Adrenal gland (tissue), 19 donors: ENCODE data around the gene DCANP1. TPM values are rescaled to one million over a fixed set of nuclear protein-coding genes. Genes with fewer than 3 reads are reported as not detected.
"Not testable (repeated sequence)": the region's sequence is repeated elsewhere in the genome, so short reads cannot be mapped to it uniquely, and the experiment has no call there.

Experiments used
- DNase-seq, 7 donors: peaks; one replicate each; pipeline ENCODE4 v3.0.0-alpha.2; 2019 to 2020
- H3K27ac ChIP-seq, 5 donors: fragments of 200-600 bp; sonication (generic) in 4 of 5; 1 replicate in 3 of 5; 2 replicates in 2 of 5; pipeline versions ENCODE4 v1.5.1 to v1.8.0; 2016 to 2020; ENCODE audit warnings: mild to moderate bottlenecking in 1 of 5
- H3K27me3 ChIP-seq: fragments of 200-600 bp; 2 replicates; pipeline ENCODE4 v1.8.0; 2021
- H3K36me3 ChIP-seq, 2 donors: fragments of 200-600 bp; replicated peaks in 1 of 2; 1 replicate in 1 of 2; 2 replicates in 1 of 2; pipeline versions ENCODE4 v1.5.1 to v1.8.0; 2018 to 2022
- H3K4me1 ChIP-seq, 2 donors: fragments of 200-600 bp; replicated peaks in 1 of 2; 1 replicate in 1 of 2; 2 replicates in 1 of 2; pipeline versions ENCODE4 v1.5.1 to v1.8.0; 2018 to 2021
- H3K4me3 ChIP-seq, 4 donors: fragments of 200-600 bp; sonication (generic) in 3 of 4; one replicate each; pipeline ENCODE4 v1.5.1; 2016 to 2018
- H3K9me3 ChIP-seq, 3 donors: fragments of 200-600 bp; sonication (generic) in 1 of 3; replicated peaks in 1 of 3; 1 replicate in 2 of 3; 2 replicates in 1 of 3; pipeline versions ENCODE4 v1.5.1 to v1.8.0; 2016 to 2021
- POLR2A ChIP-seq, 2 donors: fragments of 450-650 bp; IDR thresholded peaks; one replicate each; pipeline ENCODE4 v1.6.1; 2017; ENCODE audit warnings: antibody characterized with exemption in 2 of 2, mild to moderate bottlenecking in 2 of 2, moderate library complexity in 1 of 2
- WGBS, 4 donors: extraction: QIAGEN DNeasy Blood & Tissue Kit in 2 of 4; methylation state at CpG; one replicate each; pipeline versions ENCODE4 v1.1.5 to v1.1.7; 2013 to 2017; 5-methylcytosine and 5-hydroxymethylcytosine counted together
- intact Hi-C, 2 donors: fragments of 100-400 bp; cut with DNase I; formaldehyde crosslinking; loops; one replicate each; pipeline versions ENCODE4 v1.14.1 to v1.15.0; 2022 to 2023
- long read RNA-seq, 10 donors: library from polyadenylated mRNA in 3 of 10; unstranded in 2 of 10; stranded (forward) in 1 of 10; transcript quantifications; one replicate each; pipeline ENCODE4 v2.0.0 and lab custom pipeline, GENCODE V29; 2021 to 2026
- polyA plus RNA-seq, 3 donors: library from polyadenylated mRNA; stranded (reverse); fragments of 200-250 nt in 2 of 3; fragments of 350-450 nt in 1 of 3; fragmentation: Illumina TruSeq in 1 of 3; extraction: RNeasy Lipid Tissue Mini Kit (QIAGEN cat#74804) in 1 of 3; gene quantifications; one replicate each; pipeline ENCODE4 v1.2.3, GENCODE V29; 2013 to 2014
- total RNA-seq, 9 donors: library from RNA; depleted of rRNA in 4 of 9; stranded (reverse); fragments of >200 nt in 4 of 9; fragments of 120-200 nt in 1 of 9; fragmentation: NEBNext Ultra II Directional in 1 of 9; extraction: Animal tissue kit (Norgen Biotek cat#: 25700) in 1 of 9; gene quantifications; one replicate each; pipeline versions ENCODE4 v1.1.0 to v1.2.4, GENCODE V29; 2013 to 2023
- TF ChIP-seq, protein P1 (sequence below), 6 experiments: fragments of 450-650 bp in 4 of 6; fragments of 200-600 bp in 2 of 6; sonication (generic) in 1 of 6; IDR thresholded peaks; 1 replicate in 5 of 6; 2 replicates in 1 of 6; pipeline versions ENCODE4 v1.5.1 to v1.8.0; 2016 to 2021; ENCODE audit warnings: antibody characterized with exemption in 6 of 6, mild to moderate bottlenecking in 2 of 6, moderate library complexity in 1 of 6
- donor health status: healthy with polysubstance abuse.
- donor health status: Bipolar disorder and iron deficiency.
- donor health status: DM: yes; HTN: yes; CAD: no.
- donor health status: DM: no; HTN: no; CAD: no.
- donor health status: DM: no; HTN: no; CAD: no.
- donor health status: DM: yes; HTN: yes; CAD: no.

Gene DCANP1
- total RNA-seq (not detected), polyA plus RNA-seq (under 1 TPM in 1 of 3 donors, not detected in 2; 0.08 TPM)
- long read RNA-seq, donor 1: 0 reads
- long read RNA-seq, donor 2: 0 reads
- long read RNA-seq, donor 3: 0 reads
- long read RNA-seq, donor 4: 0 reads
- long read RNA-seq, donor 5: 0 reads
- long read RNA-seq, donor 6: 0 reads
- long read RNA-seq, donor 7: 0 reads
- long read RNA-seq, donor 8: 0 reads
- long read RNA-seq, donor 9: 0 reads
- long read RNA-seq, donor 10: 0 reads

- no peaks in the 10 kb centered on the region for H3K9me3 ChIP-seq
- no peaks in the 10 kb centered on the region for H3K27me3 ChIP-seq
- no peak within 1 kb of the TSS for H3K4me3 ChIP-seq
- no peaks in the 10 kb centered on the region for H3K4me1 ChIP-seq
- no peak for TF ChIP-seq POLR2A (IDR thresholded peaks at IDR 0.05)
- TF ChIP-seq, protein P1, sequence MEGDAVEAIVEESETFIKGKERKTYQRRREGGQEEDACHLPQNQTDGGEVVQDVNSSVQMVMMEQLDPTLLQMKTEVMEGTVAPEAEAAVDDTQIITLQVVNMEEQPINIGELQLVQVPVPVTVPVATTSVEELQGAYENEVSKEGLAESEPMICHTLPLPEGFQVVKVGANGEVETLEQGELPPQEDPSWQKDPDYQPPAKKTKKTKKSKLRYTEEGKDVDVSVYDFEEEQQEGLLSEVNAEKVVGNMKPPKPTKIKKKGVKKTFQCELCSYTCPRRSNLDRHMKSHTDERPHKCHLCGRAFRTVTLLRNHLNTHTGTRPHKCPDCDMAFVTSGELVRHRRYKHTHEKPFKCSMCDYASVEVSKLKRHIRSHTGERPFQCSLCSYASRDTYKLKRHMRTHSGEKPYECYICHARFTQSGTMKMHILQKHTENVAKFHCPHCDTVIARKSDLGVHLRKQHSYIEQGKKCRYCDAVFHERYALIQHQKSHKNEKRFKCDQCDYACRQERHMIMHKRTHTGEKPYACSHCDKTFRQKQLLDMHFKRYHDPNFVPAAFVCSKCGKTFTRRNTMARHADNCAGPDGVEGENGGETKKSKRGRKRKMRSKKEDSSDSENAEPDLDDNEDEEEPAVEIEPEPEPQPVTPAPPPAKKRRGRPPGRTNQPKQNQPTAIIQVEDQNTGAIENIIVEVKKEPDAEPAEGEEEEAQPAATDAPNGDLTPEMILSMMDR (IDR thresholded peaks at IDR 0.05): no peak
- H3K36me3 ChIP-seq: no peaks in the 10 kb centered on the region
- no peak for DNase-seq
- WGBS, 4 donors: 76 to 90% (median 84%) methylated on average over 5 of the region's 5 CpGs
- intact Hi-C loops: no loop called here
- no peak within 1 kb of the TSS for H3K27ac ChIP-seq
Observed at GRCh38 chr5:135447298-135447929, at the start of gene DCANP1. DCANP1 (minus strand) TSS chr5:135447348; CDS start chr5:135447108, 240 bp downstream.

- H3K36me3 ChIP-seq, H3K9me3 ChIP-seq, H3K27ac ChIP-seq, H3K4me1 ChIP-seq, H3K4me3 ChIP-seq, intact Hi-C loops: not testable (repeated sequence)
- peak in 1 of 7 donors; percentile 6 for DNase-seq
- 71 to 81% (median 79%) methylated on average over 4 of the region's 4 CpGs for WGBS, 4 donors
- H3K27me3 ChIP-seq: peaks cover 16% of the 10 kb centered on the region
Observed at GRCh38 chr5:135495531-135495930, 48.4 kb upstream of the DCANP1 start.

- Histone ChIP-seq H3K4me1 (peaks cover 0 to 4% of the 10 kb centered on the region in 2 donors), H3K4me3 (no peak overlapping the region), H3K36me3 (no peaks in the 10 kb centered on the region), H3K27me3 (peaks cover 30% of the 10 kb centered on the region), H3K9me3 (no peaks in the 10 kb centered on the region), H3K27ac (peak overlapping the region in 3 of 5 donors; percentile 39 to 71 (median 61))
- intact Hi-C loops: no loop called here
- WGBS, 4 donors: 81 to 89% (median 84%) methylated on average over 5 of the region's 5 CpGs
- DNase-seq: peak in 3 of 7 donors; percentile 32 to 39 (median 33)
- TF ChIP-seq, protein P1 (IDR thresholded peaks at IDR 0.05): no peak
- no peak for TF ChIP-seq POLR2A (IDR thresholded peaks at IDR 0.05)
Observed at GRCh38 chr5:135494196-135494595, 47.0 kb upstream of the DCANP1 start.

DNA sequence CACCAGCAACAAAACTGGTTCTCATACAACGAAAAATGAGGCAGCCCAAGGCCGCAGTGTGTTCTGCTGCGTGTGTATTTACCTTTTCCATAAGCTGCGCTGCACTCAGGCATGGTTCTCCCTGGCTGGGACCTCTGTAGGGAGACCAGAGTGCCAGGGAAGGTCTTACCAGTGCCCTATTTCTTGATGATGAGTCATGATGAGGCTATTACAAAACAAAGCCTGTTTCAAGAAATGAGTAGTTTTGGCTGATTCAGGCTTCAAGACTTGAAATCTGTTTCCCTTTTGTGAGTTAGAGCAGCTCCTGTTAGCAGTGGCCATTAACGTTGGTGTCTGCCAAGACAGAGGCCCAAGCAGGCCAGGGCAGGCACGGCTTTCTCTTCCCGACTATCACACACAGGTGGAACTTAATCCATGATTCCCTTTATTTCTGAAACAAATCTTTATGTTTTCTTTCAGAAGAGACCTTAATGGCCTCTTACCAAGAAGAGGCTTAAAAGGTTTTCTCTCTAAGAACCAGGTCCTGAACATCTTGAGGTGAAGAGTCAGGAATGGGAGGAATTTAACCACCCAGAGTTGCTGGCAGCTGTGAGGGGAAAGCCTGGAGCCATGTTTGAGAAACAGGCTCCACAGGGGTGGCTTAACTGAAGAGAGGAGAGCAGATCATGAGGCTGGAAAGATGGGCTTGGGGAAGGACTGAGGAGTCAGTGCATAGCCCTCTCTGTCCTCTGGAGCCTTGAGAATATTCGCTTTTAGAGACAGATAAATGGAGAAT lies 46.4 kb upstream of the DCANP1 start:
- intact Hi-C loops: no loop called here
- Histone ChIP-seq H3K36me3 (no peaks in the 10 kb centered on the region), H3K4me1 (peaks cover 0 to 10% of the 10 kb centered on the region in 2 donors), H3K27ac (peak overlapping the region in 3 of 5 donors; percentile 39 to 71 (median 61)), H3K9me3 (no peaks in the 10 kb centered on the region), H3K4me3 (no peak overlapping the region), H3K27me3 (peaks cover 36% of the 10 kb centered on the region)
- DNase-seq: peak in 6 of 7 donors; percentile 28 to 57 (median 52)
- WGBS, 4 donors: 58 to 68% (median 64%) methylated on average over 8 of the region's 8 CpGs
- TF ChIP-seq, protein P1 (IDR thresholded peaks at IDR 0.05): no peak
- no peak for TF ChIP-seq POLR2A (IDR thresholded peaks at IDR 0.05)
